Nephron (organoid): ENCODE data around the gene KIF26B.

Experiments used
- H3K27ac Mint-ChIP-seq, 3 experiments: 2 replicates each; pipeline ENCODE4 v1.8.0; 2020; ENCODE audit warnings: mixed read lengths in 3 of 3, mild to moderate bottlenecking in 2 of 3, moderate library complexity in 1 of 3
- H3K27me3 Mint-ChIP-seq: 2 replicates; pipeline ENCODE4 v1.8.0; 2021; ENCODE audit warnings: low read depth, mild to moderate bottlenecking, moderate library complexity, mixed read lengths
- H3K36me3 Mint-ChIP-seq: 2 replicates; pipeline ENCODE4 v1.8.0; 2020; ENCODE audit warnings: low read depth, mixed read lengths
- H3K4me1 Mint-ChIP-seq: 2 replicates; pipeline ENCODE4 v1.8.0; 2020; ENCODE audit warnings: mixed read lengths
- H3K4me3 Mint-ChIP-seq, 3 experiments: 2 replicates each; pipeline ENCODE4 v1.8.0; 2020; ENCODE audit warnings: mild to moderate bottlenecking in 3 of 3, mixed read lengths in 3 of 3, moderate library complexity in 2 of 3
- H3K9me3 Mint-ChIP-seq: 2 replicates; pipeline ENCODE4 v1.8.0; 2020; ENCODE audit warnings: mixed read lengths
- CTCF ChIP-seq, 3 experiments: fragments of 200-600 bp; sonication (generic); IDR thresholded peaks; one replicate each; pipeline ENCODE4 v1.5.0; 2021; ENCODE audit warnings: antibody characterized with exemption in 3 of 3; ENCODE audit not compliant: unreplicated experiment in 3 of 3

KIF26B gene

GRCh38 chr1:245622332-245623014 is 467.7 kb downstream of the KIF26B start:
- peaks cover 4% of the 10 kb centered on the region for H3K9me3 Mint-ChIP-seq
- H3K4me1 Mint-ChIP-seq = no peaks in the 10 kb centered on the region

GRCh38 chr1:245641384-245641783 is 486.6 kb downstream of the KIF26B start:
- Mint-ChIP-seq H3K9me3 (peaks cover 62% of the 10 kb centered on the region), H3K4me3 (no peak overlapping the region), H3K27ac (no peak overlapping the region), H3K4me1 (no peaks in the 10 kb centered on the region), H3K27me3 (no peaks in the 10 kb centered on the region), H3K36me3 (peaks cover 82% of the 10 kb centered on the region)
- no peak for TF ChIP-seq CTCF (IDR thresholded peaks at IDR 0.05; ENCODE audit: unreplicated experiment in 3 of 3)

More at GRCh38 chr1:245622332-245623014, 467.7 kb downstream of the KIF26B start:
- Mint-ChIP-seq H3K27me3 (no peaks in the 10 kb centered on the region), H3K36me3 (peaks cover 51% of the 10 kb centered on the region), H3K27ac (no peak overlapping the region), H3K4me3 (no peak overlapping the region)
- TF ChIP-seq CTCF (IDR thresholded peaks at IDR 0.05; ENCODE audit: unreplicated experiment in 3 of 3) = no peak

GRCh38 chr1:245645406-245645805 is 490.6 kb downstream of the KIF26B start:
- Mint-ChIP-seq H3K27ac (no peak overlapping the region), H3K36me3 (peaks cover 87% of the 10 kb centered on the region), H3K27me3 (no peaks in the 10 kb centered on the region)

GRCh38 chr1:245645894-245646293 is 491.1 kb downstream of the KIF26B start:
- no peak overlapping the region for H3K27ac Mint-ChIP-seq
- peaks cover 87% of the 10 kb centered on the region for H3K36me3 Mint-ChIP-seq
- TF ChIP-seq CTCF (IDR thresholded peaks at IDR 0.05; ENCODE audit: unreplicated experiment in 3 of 3) = no peak

More at GRCh38 chr1:245645406-245645805, 490.6 kb downstream of the KIF26B start:
- no peak for TF ChIP-seq CTCF (IDR thresholded peaks at IDR 0.05; ENCODE audit: unreplicated experiment in 3 of 3)
- Mint-ChIP-seq H3K4me3 (no peak overlapping the region), H3K4me1 (no peaks in the 10 kb centered on the region), H3K9me3 (peaks cover 38% of the 10 kb centered on the region)

GRCh38 chr1:245648749-245649522 is 494.2 kb downstream of the KIF26B start:
- Mint-ChIP-seq H3K27me3 (no peaks in the 10 kb centered on the region), H3K27ac (no peak overlapping the region), H3K36me3 (peaks cover 77% of the 10 kb centered on the region), H3K4me1 (peaks cover 8% of the 10 kb centered on the region), H3K9me3 (peaks cover 14% of the 10 kb centered on the region), H3K4me3 (no peak overlapping the region)
- TF ChIP-seq CTCF (IDR thresholded peaks at IDR 0.05; ENCODE audit: unreplicated experiment in 3 of 3) = no peak

More at GRCh38 chr1:245645894-245646293, 491.1 kb downstream of the KIF26B start:
- H3K27me3 Mint-ChIP-seq = no peaks in the 10 kb centered on the region
- peaks cover 36% of the 10 kb centered on the region for H3K9me3 Mint-ChIP-seq
- no peak overlapping the region for H3K4me3 Mint-ChIP-seq
- H3K4me1 Mint-ChIP-seq = no peaks in the 10 kb centered on the region
